Urothelium cell line (cell line): ENCODE measurements around the gene ALOX12B.
A peak's percentile ranks its signal among the peaks of the same experiment; 100 is the strongest.

Experiments used
- DNase-seq: peaks from one replicate; pipeline ENCODE4 v3.0.0; 2011; ENCODE audit warnings: low spot score, mixed read lengths
- FAIRE-seq: peaks from 2 replicates; lab custom pipeline; 2011; peaks lifted over from hg19 to GRCh38; lab: Jason Lieb, UNC

The ALOX12B gene

GRCh38 chr17:8087075-8087951 is at the start of gene ALOX12B:
ALOX12B (minus strand) TSS chr17:8087716; CDS start chr17:8087442, 274 bp downstream.
- DNase-seq = no peak
- FAIRE-seq = no peak

- FAIRE-seq (no peak), DNase-seq (no peak)
Observed at GRCh38 chr17:8133941-8134340, 46.4 kb upstream of the ALOX12B start.

- FAIRE-seq = no peak
- no peak for DNase-seq
Observed at GRCh38 chr17:8133399-8133798, 45.9 kb upstream of the ALOX12B start.

GRCh38 chr17:8131844-8132441 is 44.4 kb upstream of the ALOX12B start:
- FAIRE-seq = no peak
- no peak for DNase-seq

GRCh38 chr17:8128125-8128784 is 40.7 kb upstream of the ALOX12B start:
- no peak for DNase-seq
- FAIRE-seq = no peak

- DNase-seq (peak; percentile 56), FAIRE-seq (no peak)
Observed at GRCh38 chr17:8126491-8127066, 39.1 kb upstream of the ALOX12B start.

GRCh38 chr17:8125947-8126490 is 38.5 kb upstream of the ALOX12B start:
- peak; percentile 17 for DNase-seq
- FAIRE-seq = no peak

- FAIRE-seq (no peak), DNase-seq (peak; percentile 67)
Observed at GRCh38 chr17:8125154-8125946, 37.8 kb upstream of the ALOX12B start.

- FAIRE-seq (no peak), DNase-seq (no peak)
Observed at GRCh38 chr17:8124350-8125153, 37.0 kb upstream of the ALOX12B start.

- FAIRE-seq (no peak), DNase-seq (no peak)
Observed at GRCh38 chr17:8123695-8124349, 36.3 kb upstream of the ALOX12B start, which contains the start of gene HES7. HES7 (minus strand) TSS chr17:8124106; CDS start chr17:8124084, 22 bp downstream.

GRCh38 chr17:8122924-8123694 is 35.6 kb upstream of the ALOX12B start:
- FAIRE-seq (no peak), DNase-seq (peak; percentile 6)

- DNase-seq (no peak), FAIRE-seq (no peak)
Observed at GRCh38 chr17:8122422-8122923, 35.0 kb upstream of the ALOX12B start.

- DNase-seq (peak; percentile 42), FAIRE-seq (no peak)
Observed at GRCh38 chr17:8121681-8122421, 34.3 kb upstream of the ALOX12B start.

- DNase-seq (no peak), FAIRE-seq (no peak)
Observed at GRCh38 chr17:8121407-8121680, 33.8 kb upstream of the ALOX12B start.

- peak; percentile 51 for DNase-seq
- no peak for FAIRE-seq
Observed at GRCh38 chr17:8120520-8121406, 33.2 kb upstream of the ALOX12B start.
